HL-60 (cell line): ENCODE measurements around the gene CLN5.

Experiments
- DNase-seq, 2 experiments: peaks; one replicate each; pipeline ENCODE4 v3.0.0-alpha.2; 2010 to 2020; ENCODE audit warnings: low read depth in 1 of 2, low spot score in 1 of 2
- H3K27ac ChIP-seq: fragments of 250-450 bp; sonication (Bioruptor Pico); replicated peaks from 2 replicates; pipeline ENCODE4 v1.5.1; 2020; ENCODE audit warnings: mild to moderate bottlenecking, moderate library complexity
- H3K27me3 ChIP-seq: fragments of 250-450 bp; sonication (Bioruptor Pico); 2 replicates; pipeline ENCODE4 v1.5.1; 2021; ENCODE audit warnings: mild to moderate bottlenecking, moderate library complexity; ENCODE audit not compliant: insufficient read depth, poor library complexity, severe bottlenecking
- H3K4me3 ChIP-seq: replicated peaks from 2 replicates; pipeline ENCODE4 v1.5.1; 2011; ENCODE audit warnings: mild to moderate bottlenecking, control low read depth, low read length; ENCODE audit not compliant: insufficient read depth
- GABPA ChIP-seq: IDR thresholded peaks from 2 replicates; pipeline ENCODE4 v1.6.1; 2012; ENCODE audit warnings: low read depth
- POLR2AphosphoS5 ChIP-seq: IDR thresholded peaks from 2 replicates; pipeline ENCODE4 v1.6.1; 2012; ENCODE audit warnings: low read depth
- REST ChIP-seq: IDR thresholded peaks from 2 replicates; pipeline ENCODE4 v1.6.1; 2012; ENCODE audit warnings: low read depth; ENCODE audit not compliant: insufficient replicate concordance
- SPI1 ChIP-seq: IDR thresholded peaks from 2 replicates; pipeline ENCODE4 v1.6.1; 2012; ENCODE audit warnings: low read depth, mild to moderate bottlenecking, borderline replicate concordance
- TF ChIP-seq, protein P1 (sequence below): IDR thresholded peaks from one replicate; pipeline ENCODE4 v1.5.1; 2011; ENCODE audit warnings: low read length, control low read depth, inconsistent platforms; ENCODE audit not compliant: insufficient read depth

Gene CLN5

DNA sequence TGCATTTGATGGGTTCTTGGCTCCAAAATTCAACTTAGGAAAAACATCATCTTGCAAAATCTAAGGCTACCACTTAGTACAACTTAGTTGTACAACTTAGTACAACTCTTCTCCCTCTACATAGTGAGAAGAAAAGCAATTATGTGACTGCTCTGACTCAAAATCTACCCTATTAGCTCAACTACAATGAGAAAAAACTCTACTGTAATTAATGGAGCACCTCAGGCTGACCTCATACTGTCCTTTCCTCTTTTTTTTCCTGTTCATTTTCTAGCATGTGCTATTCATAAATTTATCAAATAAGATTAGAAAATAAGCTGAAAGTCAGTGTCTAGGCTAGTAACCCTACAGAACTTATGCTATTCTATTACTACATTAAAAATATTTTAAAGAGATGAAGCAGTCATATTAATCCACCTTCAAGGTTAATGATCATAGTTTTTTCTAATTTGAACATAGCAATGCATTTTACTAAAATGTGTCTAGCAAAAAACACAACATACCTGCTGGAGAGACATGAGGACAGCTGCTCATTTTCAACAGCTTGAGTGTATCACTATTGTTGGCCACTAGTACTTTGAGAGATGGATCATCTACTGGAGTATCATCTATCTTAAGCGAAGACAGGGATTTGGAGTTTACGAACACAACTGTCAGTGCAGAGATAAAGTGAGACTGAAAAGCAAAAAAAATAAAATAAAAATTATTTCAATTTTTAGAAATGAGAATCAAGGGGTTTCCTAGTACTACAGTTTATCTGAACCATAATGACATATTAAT lies 23.2 kb downstream of the CLN5 start:
- TF ChIP-seq GABPA (no peak), SPI1 (no peak), REST (no peak), POLR2AphosphoS5 (no peak)
- TF ChIP-seq, protein P1, sequence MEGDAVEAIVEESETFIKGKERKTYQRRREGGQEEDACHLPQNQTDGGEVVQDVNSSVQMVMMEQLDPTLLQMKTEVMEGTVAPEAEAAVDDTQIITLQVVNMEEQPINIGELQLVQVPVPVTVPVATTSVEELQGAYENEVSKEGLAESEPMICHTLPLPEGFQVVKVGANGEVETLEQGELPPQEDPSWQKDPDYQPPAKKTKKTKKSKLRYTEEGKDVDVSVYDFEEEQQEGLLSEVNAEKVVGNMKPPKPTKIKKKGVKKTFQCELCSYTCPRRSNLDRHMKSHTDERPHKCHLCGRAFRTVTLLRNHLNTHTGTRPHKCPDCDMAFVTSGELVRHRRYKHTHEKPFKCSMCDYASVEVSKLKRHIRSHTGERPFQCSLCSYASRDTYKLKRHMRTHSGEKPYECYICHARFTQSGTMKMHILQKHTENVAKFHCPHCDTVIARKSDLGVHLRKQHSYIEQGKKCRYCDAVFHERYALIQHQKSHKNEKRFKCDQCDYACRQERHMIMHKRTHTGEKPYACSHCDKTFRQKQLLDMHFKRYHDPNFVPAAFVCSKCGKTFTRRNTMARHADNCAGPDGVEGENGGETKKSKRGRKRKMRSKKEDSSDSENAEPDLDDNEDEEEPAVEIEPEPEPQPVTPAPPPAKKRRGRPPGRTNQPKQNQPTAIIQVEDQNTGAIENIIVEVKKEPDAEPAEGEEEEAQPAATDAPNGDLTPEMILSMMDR = no peak
- no peak for DNase-seq
- Histone ChIP-seq H3K4me3 (no peak overlapping the region), H3K27me3 (no peaks in the 10 kb centered on the region), H3K27ac (no peak overlapping the region)

DNA sequence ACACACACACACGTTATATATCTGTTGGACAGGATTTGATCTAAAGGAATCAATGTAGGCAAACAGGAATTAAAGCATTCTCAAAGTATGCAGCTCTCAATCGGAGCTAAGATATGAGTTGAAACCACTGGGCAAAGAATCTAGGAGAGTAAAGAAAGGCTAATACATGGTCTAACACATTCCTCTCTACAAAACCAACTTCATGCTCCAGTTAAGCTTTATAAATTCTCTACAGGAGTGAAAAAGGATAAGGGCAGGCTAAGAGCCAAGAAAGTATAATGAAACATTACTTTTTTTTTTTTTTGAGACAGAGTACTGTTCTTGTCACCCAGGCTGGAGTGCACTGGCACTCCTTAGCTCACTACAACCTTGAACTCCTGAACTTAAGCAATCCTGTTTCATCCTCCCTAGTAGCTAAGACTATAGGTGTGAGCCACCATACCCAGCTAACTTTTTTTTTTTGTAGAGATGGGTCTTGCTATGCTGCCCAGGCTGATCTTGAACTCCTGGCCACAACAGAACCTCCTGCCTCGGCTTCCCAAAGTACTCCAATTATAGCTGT lies 24.5 kb downstream of the CLN5 start:
- Histone ChIP-seq H3K4me3 (no peak overlapping the region), H3K27me3 (no peaks in the 10 kb centered on the region), H3K27ac (no peak overlapping the region)
- no peak for DNase-seq
- no peak for TF ChIP-seq GABPA
- no peak for TF ChIP-seq SPI1

- DNase-seq = no peak
Observed at GRCh38 chr13:77016888-77017623, 25.2 kb downstream of the CLN5 start.

More at GRCh38 chr13:77016888-77017623, 25.2 kb downstream of the CLN5 start:
- TF ChIP-seq POLR2AphosphoS5 = no peak
- no peak for TF ChIP-seq SPI1
- TF ChIP-seq, protein P1 = no peak
- no peak for TF ChIP-seq REST
- no peak for TF ChIP-seq GABPA
- no peaks in the 10 kb centered on the region for H3K27me3 ChIP-seq
- H3K4me3 ChIP-seq = no peak overlapping the region
- no peak overlapping the region for H3K27ac ChIP-seq
